K562 (cell line): ENCODE measurements around the gene CLDN11. TPM values are rescaled to one million over a fixed set of nuclear protein-coding genes. Genes with fewer than 3 reads are reported as not detected.

Experiments used
- ATAC-seq: fragments of 200-7000 bp; cut with Tn5 transposase; 3 replicates; pipeline ENCODE4 v1.9.1; 2020; ENCODE audit warnings: moderate library complexity
- BruUV-seq: library from RNA; stranded (reverse); fragments of 400-500 nt; replicated peaks from 2 replicates; lab custom pipeline; 2021; lab: Mats Ljungman, UMichigan
- CTCF ChIA-PET: fragments of 300-600 bp; formaldehyde crosslinking; extraction: SDS; loops from one replicate; lab custom pipeline; 2021; ENCODE audit warnings: low intra/inter-chr PET ratio; lab: Yijun Ruan, JAX
- POLR2A ChIA-PET: fragments of 300-600, 350-650 bp; sonication (Branson Sonifier 250); formaldehyde crosslinking; extraction: SDS; loops from one replicate; lab custom pipeline; 2021; ENCODE audit warnings: antibody characterized with exemption, inconsistent platforms; lab: Yijun Ruan, JAX
- DNase-seq, 4 experiments: peaks; one replicate each; pipeline versions ENCODE4 v3.0.0 to v3.0.0-alpha.2; 2011 to 2018; ENCODE audit warnings: low spot score in 3 of 4, mixed read lengths in 3 of 4; ENCODE audit errors: extremely low read depth in 1 of 4
- FAIRE-seq: peaks from 2 replicates; lab custom pipeline; 2011; peaks lifted over from hg19 to GRCh38; lab: Jason Lieb, UNC
- H2AFZ ChIP-seq: 2 replicates; pipeline ENCODE4 v1.6.0; 2011; ENCODE audit warnings: low read depth, low read length, control low read depth, inconsistent platforms
- H3K27ac ChIP-seq: fragments of 200-600 bp; 3 replicates; pipeline ENCODE4 v1.8.0; 2011; ENCODE audit warnings: low read depth, mild to moderate bottlenecking, control low read depth, inconsistent platforms, low read length, moderate library complexity, mixed read lengths; ENCODE audit errors: extremely low read depth
- H3K27me3 ChIP-seq, 2 experiments: fragments of 300-600 bp in 1 of 2; 2 replicates in 1 of 2; 3 replicates in 1 of 2; pipeline versions ENCODE4 v1.6.0 to v1.8.0; 2011; ENCODE audit warnings: inconsistent platforms in 2 of 2, low read length in 2 of 2, mild to moderate bottlenecking in 1 of 2, mixed read lengths in 1 of 2, moderate library complexity in 1 of 2; ENCODE audit not compliant: control insufficient read depth in 2 of 2, insufficient read depth in 2 of 2
- H3K36me3 ChIP-seq: fragments of 300-600 bp; 3 replicates; pipeline ENCODE4 v1.8.0; 2011; ENCODE audit warnings: mild to moderate bottlenecking, low read length, inconsistent platforms; ENCODE audit not compliant: control insufficient read depth, insufficient read depth
- H3K4me1 ChIP-seq, 2 experiments: fragments of 200-600 bp in 1 of 2; replicated peaks in 1 of 2; 2 replicates in 1 of 2; 3 replicates in 1 of 2; pipeline versions ENCODE4 v1.5.1 to v1.8.0; 2011; ENCODE audit warnings: inconsistent platforms in 2 of 2, low read length in 2 of 2, mild to moderate bottlenecking in 1 of 2, mixed read lengths in 1 of 2, moderate library complexity in 1 of 2; ENCODE audit not compliant: control insufficient read depth in 2 of 2, insufficient read depth in 2 of 2
- H3K4me2 ChIP-seq: 2 replicates; pipeline ENCODE4 v1.6.1; 2011; ENCODE audit warnings: low read length, control low read depth, inconsistent platforms, mixed read lengths; ENCODE audit not compliant: insufficient read depth
- H3K4me3 ChIP-seq: fragments of 200-600 bp; sonication (generic), shearing (Covaris generic); 2 replicates; pipeline ENCODE4 v1.5.1; 2016; ENCODE audit warnings: control low read depth, inconsistent platforms
- H3K79me2 ChIP-seq: fragments of 200-600 bp; 3 replicates; pipeline ENCODE4 v1.8.0; 2011; ENCODE audit warnings: low read length, inconsistent platforms; ENCODE audit not compliant: control insufficient read depth, insufficient read depth
- H3K9ac ChIP-seq, 2 experiments: 2 replicates each; pipeline versions ENCODE4 v1.6.0 to v1.6.1; 2011; ENCODE audit warnings: low read depth in 2 of 2, low read length in 2 of 2, control low read depth in 1 of 2, inconsistent platforms in 1 of 2, mild to moderate bottlenecking in 1 of 2, mixed read lengths in 1 of 2; ENCODE audit not compliant: insufficient read depth in 1 of 2
- H3K9me1 ChIP-seq: one replicate; pipeline ENCODE4 v1.6.0; 2011; ENCODE audit warnings: inconsistent platforms, mild to moderate bottlenecking, low read length, moderate library complexity; ENCODE audit not compliant: control insufficient read depth, insufficient read depth
- H3K9me3 ChIP-seq: replicated peaks from 2 replicates; pipeline ENCODE4 v1.5.1; 2011; ENCODE audit warnings: low read depth, low read length, inconsistent platforms; ENCODE audit not compliant: control insufficient read depth, insufficient read depth
- H4K20me1 ChIP-seq: replicated peaks from 2 replicates; pipeline ENCODE4 v1.6.1; 2011; ENCODE audit warnings: low read length, inconsistent platforms, mixed read lengths; ENCODE audit not compliant: control insufficient read depth, insufficient read depth
- COPS2 ChIP-seq: fragments of 450-650 bp; conservative IDR thresholded peaks from 2 replicates; pipeline ENCODE4 v1.6.1; 2016; ENCODE audit warnings: mild to moderate bottlenecking, moderate library complexity
- EGR1 ChIP-seq: fragments of 450-650 bp; conservative IDR thresholded peaks from 2 replicates; pipeline ENCODE4 v1.6.1; 2017; ENCODE audit warnings: mild to moderate bottlenecking
- FOSL1 ChIP-seq: fragments of 200-800 bp; sonication (Bioruptor generic); conservative IDR thresholded peaks from 2 replicates; pipeline ENCODE4 v1.6.1; 2016; ENCODE audit warnings: missing genetic modification characterization, missing compliant biosample characterization
- GABPB1 ChIP-seq: sonication (generic); formaldehyde crosslinking; IDR thresholded peaks from 2 replicates; pipeline ENCODE4 v1.8.0; 2022; ENCODE audit warnings: mild to moderate bottlenecking, missing genetic modification reagents
- NFE2L1 ChIP-seq: fragments of 450-650 bp; IDR thresholded peaks from 2 replicates; pipeline ENCODE4 v1.6.1; 2016; ENCODE audit warnings: missing genetic modification characterization, low read depth, mild to moderate bottlenecking, missing compliant biosample characterization, moderate library complexity, borderline replicate concordance
- NKRF ChIP-seq: fragments of 450-650 bp; IDR thresholded peaks from 2 replicates; pipeline ENCODE4 v1.6.1; 2016; ENCODE audit warnings: borderline replicate concordance
- PHTF2 ChIP-seq: fragments of 250-450 bp; sonication (Bioruptor Pico); IDR thresholded peaks from 2 replicates; pipeline ENCODE4 v1.5.0; 2021; ENCODE audit warnings: mild to moderate bottlenecking
- RBM14 ChIP-seq: fragments of 200-400 bp; formaldehyde crosslinking; IDR thresholded peaks from 2 replicates; pipeline ENCODE4 v1.6.1; 2018; ENCODE audit warnings: low read depth, mild to moderate bottlenecking, low read length, moderate library complexity, borderline replicate concordance; ENCODE audit not compliant: insufficient read depth
- TARDBP ChIP-seq: fragments of 450-650 bp; IDR thresholded peaks from 2 replicates; pipeline ENCODE4 v1.6.1; 2016
- THRAP3 ChIP-seq: fragments of 450-650 bp; IDR thresholded peaks from 2 replicates; pipeline ENCODE4 v1.6.1; 2016; ENCODE audit warnings: mild to moderate bottlenecking, inconsistent platforms, borderline replicate concordance
- ZNF165 ChIP-seq: fragments of 250-450 bp; sonication (Bioruptor Pico); IDR thresholded peaks from 2 replicates; pipeline ENCODE4 v1.4.0; 2020; ENCODE audit warnings: borderline replicate concordance
- ZNF175 ChIP-seq: fragments of 200-800 bp; sonication (Bioruptor generic); IDR thresholded peaks from 2 replicates; pipeline ENCODE4 v1.6.1; 2016; ENCODE audit warnings: low read depth, mild to moderate bottlenecking, missing genetic modification characterization, missing compliant biosample characterization
- ZNF23 ChIP-seq: fragments of 250-450 bp; sonication (Bioruptor Pico); IDR thresholded peaks from 2 replicates; pipeline ENCODE4 v1.4.0; 2020; ENCODE audit warnings: mild to moderate bottlenecking
- ZNF274 ChIP-seq: IDR thresholded peaks from 2 replicates; pipeline ENCODE4 v1.6.1; 2011; ENCODE audit warnings: low read depth, mild to moderate bottlenecking, low read length, moderate library complexity, borderline replicate concordance
- WGBS: fragments of 100-300 bp; shearing (Covaris generic); methylation state at CpG from one replicate; pipeline ENCODE4 v1.1.6; 2016; ENCODE audit warnings: low coverage, mixed read lengths; ENCODE audit not compliant: insufficient coverage; ENCODE audit errors: missing lambda C conversion rate; 5-methylcytosine and 5-hydroxymethylcytosine counted together
- in situ Hi-C: fragments of 300-500 bp; cut with MboI; formaldehyde crosslinking; loops from 4 replicates; pipeline ENCODE4 v1.15.0; 2018; ENCODE audit warnings: inconsistent platforms, mixed read lengths
- intact Hi-C: fragments of 100-400 bp; cut with micrococcal nuclease; formaldehyde crosslinking; loops from 2 replicates; pipeline ENCODE4 v1.14.2; 2022
- polyA plus RNA-seq, 8 experiments: library from polyadenylated mRNA; depleted of rRNA in 4 of 8; stranded (reverse) in 5 of 8; unstranded in 3 of 8; fragments of >200 nt; fragmentation: Nextera tagmentation in 2 of 8; fragmentation: Illumina TruSeq in 1 of 8; extraction: Ambion mirVana in 2 of 8; extraction: Trizol in 1 of 8; gene quantifications; 2 replicates each; pipeline versions ENCODE4 v1.2.1 to v1.2.3, GENCODE V29; 2011 to 2014; ENCODE audit warnings: inconsistent platforms in 1 of 8, missing spikeins in 1 of 8
- total RNA-seq, 7 experiments: library from RNA; depleted of rRNA in 6 of 7; stranded (reverse); fragments of >200 nt in 6 of 7; fragmentation: Illumina TruSeq in 2 of 7; extraction: Trizol in 2 of 7; gene quantifications; 2 replicates each; pipeline versions ENCODE4 v1.2.1 to v1.2.3, GENCODE V29; 2011 to 2021; ENCODE audit warnings: low replicate concordance in 1 of 7
- TF ChIP-seq, protein P1 (sequence below), 2 experiments: fragments of 450-650 bp in 1 of 2; sonication (generic) in 1 of 2; formaldehyde crosslinking in 1 of 2; IDR thresholded peaks in 1 of 2; conservative IDR thresholded peaks in 1 of 2; 2 replicates each; pipeline versions ENCODE4 v1.6.1 to v1.8.1; 2016 to 2023; ENCODE audit warnings: mild to moderate bottlenecking in 2 of 2, moderate library complexity in 2 of 2, inconsistent platforms in 1 of 2, missing genetic modification reagents in 1 of 2
- TF ChIP-seq, protein P2 (sequence below): fragments of 250-450 bp; sonication (Bioruptor Pico); IDR thresholded peaks from 2 replicates; pipeline ENCODE4 v1.8.0; 2021; ENCODE audit warnings: moderate library complexity, mild to moderate bottlenecking, inconsistent platforms

CLDN11 gene
- total and polyA plus RNA-seq, 9 of the 15 experiments (the other 6 are each of a cell fraction or from before 2014, with no cell fraction given) = 0.05 to 0.41 (median 0.18) TPM; not detected in 1

- ChIA-PET POLR2A (no interaction called here), CTCF (no interaction called here)
- no peaks in the 10 kb centered on the region for H3K9me3 ChIP-seq
- no peak overlapping the region for H3K4me3 ChIP-seq
- intact Hi-C loops (no loop called here), in situ Hi-C loops (loop anchor here (5.0 to 10.0 kb wide), 2 partner anchors 274 to 392 kb away; no protein-coding TSS in a partner anchor)
- TF ChIP-seq, protein P1, sequence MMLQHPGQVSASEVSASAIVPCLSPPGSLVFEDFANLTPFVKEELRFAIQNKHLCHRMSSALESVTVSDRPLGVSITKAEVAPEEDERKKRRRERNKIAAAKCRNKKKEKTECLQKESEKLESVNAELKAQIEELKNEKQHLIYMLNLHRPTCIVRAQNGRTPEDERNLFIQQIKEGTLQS (IDR thresholded peaks at IDR 0.05) = no peak
- TF ChIP-seq, protein P1 (CRISPR knock-in tag; conservative IDR thresholded peaks at IDR 0.05) = no peak
- TF ChIP-seq ZNF23 (CRISPR knock-in tag) (no peak), ZNF175 (no peak), FOSL1 (tag) (no peak), ZNF165 (no peak), GABPB1 (CRISPR knock-in tag) (no peak), NKRF (no peak), ZNF274 (no peak), COPS2 (no peak), RBM14 (no peak), EGR1 (no peak), TARDBP (no peak), PHTF2 (CRISPR knock-in tag) (no peak), NFE2L1 (no peak), THRAP3 (no peak)
- TF ChIP-seq, protein P2, sequence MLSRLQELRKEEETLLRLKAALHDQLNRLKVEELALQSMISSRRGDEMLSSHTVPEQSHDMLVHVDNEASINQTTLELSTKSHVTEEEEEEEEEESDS (CRISPR knock-in tag) = no peak
- H4K20me1 ChIP-seq = no peaks in the 10 kb centered on the region
- H3K79me2 ChIP-seq = no peaks in the 10 kb centered on the region
- ATAC-seq = no peak
- no peaks in the 10 kb centered on the region for H3K27me3 ChIP-seq
- no peak for DNase-seq
- WGBS = 70% methylated on average over 17 of the region's 17 CpGs
- H3K9ac ChIP-seq = no peak overlapping the region
- H3K9me1 ChIP-seq = no peaks in the 10 kb centered on the region
- no peak for FAIRE-seq
- BruUV-seq = no TSS peak
- H3K36me3 ChIP-seq = no peaks in the 10 kb centered on the region
- H3K27ac ChIP-seq = no peak overlapping the region
- no peak overlapping the region for H2AFZ ChIP-seq
- peaks cover 4 to 12% of the 10 kb centered on the region in 2 experiments; a peak in 4 of 5 replicates for H3K4me1 ChIP-seq
- H3K4me2 ChIP-seq = no peak overlapping the region
These were observed 1.7 kb downstream of the CLDN11 start for GRCh38 chr3:170420307-170420821.
